ENCODE results near the gene PHKA2. TPM values are rescaled to one million over a fixed set of nuclear protein-coding genes. Genes with fewer than 3 reads are reported as not detected.

PHKA2 gene
- total RNA-seq, 1 experiment from 2014 or later, result 24.6 TPM

GRCh38 chrX:18877469-18877868 lies 106.4 kb downstream of the PHKA2 start:
- Histone ChIP-seq H4K20me1 (ENCODE audit: low read length) (no peaks in the 10 kb centered on the region), H3K4me3 (ENCODE audit: low read length) (no peak overlapping the region), H3K4me2 (ENCODE audit: low read length) (no peak overlapping the region), H3K27ac (ENCODE audit: low read length) (no peak overlapping the region), H3K27me3 (ENCODE audit: low read length) (no peaks in the 10 kb centered on the region), H3K79me2 (ENCODE audit: low read length) (no peaks in the 10 kb centered on the region), H3K9me2 (replicated peaks; ENCODE audit: low read length) (no peaks in the 10 kb centered on the region), H3F3A (ENCODE audit: low read length, unreplicated experiment) (no peaks in the 10 kb centered on the region), H3K9me3 (ENCODE audit: low read length) (no peaks in the 10 kb centered on the region), H3K36me3 (ENCODE audit: low read depth, low read length) (no peaks in the 10 kb centered on the region), H2AFZ (ENCODE audit: low read length) (no peak overlapping the region), H3K9ac (ENCODE audit: low read length) (no peak overlapping the region), H3K4me1 (ENCODE audit: insufficient read depth, low read length) (peaks cover 12% of the 10 kb centered on the region)
- ATAC-seq (no peak), DNase-seq (no peak)
- intact Hi-C loops (cut with micrococcal nuclease), result no loop called here
- CTCF ChIA-PET, result no interaction called here
- no TSS peak for BruUV-seq (replicated peaks)
- POLR2A ChIA-PET (ENCODE audit: unreplicated experiment), result no interaction called here
- TF ChIP-seq EZH2phosphoT487 (IDR thresholded peaks at IDR 0.05; ENCODE audit: borderline replicate concordance, low read length), result no peak
- no peak for TF ChIP-seq EZH2 (IDR thresholded peaks at IDR 0.05; ENCODE audit: low read length, unreplicated experiment)
- no peak for TF ChIP-seq CTCF (conservative IDR thresholded peaks at IDR 0.05; ENCODE audit: low read depth, low read length)

DNA sequence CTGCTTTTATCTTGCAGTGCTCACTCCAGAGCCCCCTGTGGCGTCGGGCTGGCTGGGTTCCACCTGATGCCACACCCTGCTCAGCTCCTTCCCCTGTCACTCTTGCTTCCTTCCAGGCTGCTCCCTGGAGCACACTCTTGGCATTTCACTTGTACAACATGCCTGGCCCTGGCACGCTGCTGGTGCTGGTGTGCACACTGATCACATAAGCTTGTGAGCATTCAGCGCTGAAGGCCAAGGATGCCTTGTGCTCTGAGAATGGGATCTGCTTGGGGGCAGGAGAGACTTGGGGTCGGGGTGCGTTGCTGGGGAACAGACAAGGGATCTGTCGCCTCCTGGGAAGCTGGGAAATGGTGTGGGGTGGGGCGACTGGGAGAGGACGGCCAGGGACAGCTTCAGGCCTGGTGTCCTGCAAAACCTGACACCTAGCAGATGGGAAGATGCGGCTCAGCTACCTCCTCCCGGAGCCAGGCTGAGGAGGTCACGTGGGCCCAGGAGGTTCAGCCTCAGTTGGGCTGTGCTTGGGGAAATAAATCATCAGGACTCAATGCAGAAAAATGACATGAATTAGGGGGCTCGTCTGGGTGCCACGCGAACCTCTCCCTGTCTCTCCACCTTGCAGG lies 108.5 kb downstream of the PHKA2 start:
- CTCF ChIA-PET, result no interaction called here
- BruUV-seq (replicated peaks), result no TSS peak
- Histone ChIP-seq H3K9me3 (ENCODE audit: low read length) (no peaks in the 10 kb centered on the region), H3K9ac (ENCODE audit: low read length) (no peak overlapping the region), H3K4me1 (ENCODE audit: insufficient read depth, low read length) (peaks cover 12% of the 10 kb centered on the region), H3K27ac (ENCODE audit: low read length) (no peak overlapping the region), H3K27me3 (ENCODE audit: low read length) (no peaks in the 10 kb centered on the region), H3K36me3 (ENCODE audit: low read depth, low read length) (no peaks in the 10 kb centered on the region), H3K4me3 (ENCODE audit: low read length) (no peak overlapping the region), H3K4me2 (ENCODE audit: low read length) (no peak overlapping the region), H3F3A (ENCODE audit: low read length, unreplicated experiment) (no peaks in the 10 kb centered on the region), H4K20me1 (ENCODE audit: low read length) (no peaks in the 10 kb centered on the region), H3K79me2 (ENCODE audit: low read length) (no peaks in the 10 kb centered on the region), H2AFZ (ENCODE audit: low read length) (no peak overlapping the region), H3K9me2 (replicated peaks; ENCODE audit: low read length) (no peaks in the 10 kb centered on the region)
- POLR2A ChIA-PET (ENCODE audit: unreplicated experiment), result no interaction called here
- intact Hi-C loops (cut with micrococcal nuclease), result no loop called here
- TF ChIP-seq EZH2 (IDR thresholded peaks at IDR 0.05; ENCODE audit: low read length, unreplicated experiment) (no peak), EZH2phosphoT487 (IDR thresholded peaks at IDR 0.05; ENCODE audit: borderline replicate concordance, low read length) (no peak), CTCF (conservative IDR thresholded peaks at IDR 0.05; ENCODE audit: low read depth, low read length) (no peak)
- ATAC-seq (no peak), DNase-seq (no peak)

GRCh38 chrX:18874560-18875255 lies 109.2 kb downstream of the PHKA2 start:
- intact Hi-C loops (cut with micrococcal nuclease), result no loop called here
- TF ChIP-seq EZH2phosphoT487 (IDR thresholded peaks at IDR 0.05; ENCODE audit: borderline replicate concordance, low read length), result no peak
- no peak for TF ChIP-seq CTCF (conservative IDR thresholded peaks at IDR 0.05; ENCODE audit: low read depth, low read length)
- TF ChIP-seq EZH2 (IDR thresholded peaks at IDR 0.05; ENCODE audit: low read length, unreplicated experiment), result no peak
- Histone ChIP-seq H3F3A (ENCODE audit: low read length, unreplicated experiment) (no peaks in the 10 kb centered on the region), H3K9ac (ENCODE audit: low read length) (no peak overlapping the region), H3K4me2 (ENCODE audit: low read length) (no peak overlapping the region), H3K27ac (ENCODE audit: low read length) (no peak overlapping the region), H3K79me2 (ENCODE audit: low read length) (no peaks in the 10 kb centered on the region), H3K9me3 (ENCODE audit: low read length) (no peaks in the 10 kb centered on the region), H3K9me2 (replicated peaks; ENCODE audit: low read length) (no peaks in the 10 kb centered on the region), H3K4me3 (ENCODE audit: low read length) (no peak overlapping the region), H2AFZ (ENCODE audit: low read length) (no peak overlapping the region), H4K20me1 (ENCODE audit: low read length) (no peaks in the 10 kb centered on the region), H3K36me3 (ENCODE audit: low read depth, low read length) (no peaks in the 10 kb centered on the region), H3K4me1 (ENCODE audit: insufficient read depth, low read length) (peaks cover 12% of the 10 kb centered on the region), H3K27me3 (ENCODE audit: low read length) (no peaks in the 10 kb centered on the region)
- CTCF ChIA-PET, result no interaction called here
- DNase-seq (no peak), ATAC-seq (no peak)
- POLR2A ChIA-PET (ENCODE audit: unreplicated experiment), result no interaction called here
- no TSS peak for BruUV-seq (replicated peaks)

Measured in PC-3 (cell line).